ENCODE data around the gene NOSIP. TPM values are rescaled to one million over a fixed set of nuclear protein-coding genes. Genes with fewer than 3 reads are reported as not detected.

NOSIP gene
- total RNA-seq, 1 donor from 2014 or later = 41.7 TPM

DNA sequence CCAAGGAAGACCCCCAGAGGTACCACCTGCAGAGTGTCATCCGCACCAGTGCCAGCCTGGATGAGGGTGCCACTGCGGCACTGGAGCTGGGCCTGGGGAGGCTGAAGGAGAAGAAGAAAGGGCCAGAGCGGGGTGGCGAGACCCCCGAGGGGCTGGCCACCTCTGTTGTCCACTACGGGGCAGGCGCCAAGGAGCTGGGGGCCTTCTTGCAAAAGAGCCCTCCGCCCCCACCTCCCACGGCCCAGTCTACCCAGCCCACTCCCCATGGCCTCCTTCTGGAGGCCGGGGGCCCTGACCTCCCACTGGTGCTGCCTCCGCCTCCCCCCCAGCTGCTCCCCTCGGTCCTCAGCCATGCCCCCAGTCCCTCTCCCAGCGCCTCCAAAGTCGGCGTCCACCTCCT, 16.1 kb upstream of the NOSIP start:
- no peak for ATAC-seq
- no peak for DNase-seq (ENCODE audit: low spot score)
- intact Hi-C loops (cut with DNase I) = no loop called here

DNA sequence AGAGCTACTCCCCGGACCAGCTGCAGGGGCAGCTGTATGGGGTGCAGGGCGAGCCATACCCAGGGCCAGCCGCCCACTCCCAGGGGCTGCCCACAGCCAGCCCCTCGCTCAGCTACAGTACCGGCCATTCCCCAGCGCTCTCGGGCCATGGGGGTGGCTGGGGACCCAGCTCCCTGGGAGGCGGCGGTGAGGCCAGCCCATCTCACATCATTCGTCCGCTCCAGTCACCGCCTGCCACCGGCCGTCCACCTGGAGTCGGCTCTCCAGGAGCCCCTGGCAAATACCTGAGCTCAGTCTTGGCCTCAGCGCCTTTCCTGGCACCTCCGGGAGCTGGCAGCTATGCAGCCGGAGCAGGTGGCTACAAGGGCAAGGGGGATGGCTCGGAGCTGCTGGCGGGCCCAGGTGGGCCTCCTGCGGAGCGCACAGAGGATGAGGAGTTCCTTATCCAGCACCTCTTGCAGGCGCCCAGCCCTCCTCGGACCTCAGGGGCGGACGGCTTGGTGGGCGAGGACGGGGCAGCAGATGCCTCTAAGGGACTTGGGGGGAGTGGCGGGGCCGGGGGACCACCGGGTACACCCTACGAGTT, 15.6 kb upstream of the NOSIP start:
- ATAC-seq = no peak
- intact Hi-C loops (cut with DNase I) = no loop called here
- no peak for DNase-seq (ENCODE audit: low spot score)

DNA sequence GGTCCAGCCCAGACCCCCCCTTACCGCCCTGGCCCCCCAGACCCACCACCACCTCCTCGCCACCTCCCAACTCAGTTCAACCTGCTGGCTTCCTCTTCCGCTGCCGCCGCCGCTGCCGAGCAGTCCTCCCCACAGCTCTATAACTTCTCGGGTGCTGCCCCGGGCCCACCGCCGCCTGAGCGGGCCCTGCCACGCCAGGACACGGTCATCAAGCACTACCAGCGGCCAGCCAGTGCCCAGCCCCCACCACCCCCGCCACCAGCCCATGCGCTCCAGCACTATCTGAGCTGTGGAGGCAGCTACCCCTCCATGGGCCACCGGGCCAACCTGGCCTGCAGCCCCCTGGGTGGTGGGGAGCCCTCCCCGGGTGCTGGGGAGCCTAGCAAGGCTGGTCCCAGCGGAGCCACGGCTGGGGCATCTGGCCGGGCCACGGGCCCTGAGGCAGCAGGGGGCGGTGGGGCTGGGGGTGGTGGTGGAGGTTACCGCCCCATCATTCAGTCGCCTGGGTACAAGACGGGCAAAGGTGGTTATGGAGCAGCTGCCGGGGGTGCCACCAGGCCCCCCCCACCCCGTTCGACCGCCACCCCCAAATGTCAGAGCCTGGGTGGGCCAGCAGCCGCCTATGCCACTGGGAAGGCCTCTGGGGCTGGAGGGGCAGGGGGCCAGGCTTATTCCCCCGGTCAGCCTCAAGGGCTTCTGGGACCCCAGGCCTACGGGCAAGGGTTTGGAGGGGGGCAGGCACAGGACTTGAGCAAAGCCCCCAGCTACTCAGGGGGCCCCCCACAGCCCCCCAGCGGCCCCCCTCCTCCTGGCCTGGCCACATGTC, 14.8 kb upstream of the NOSIP start:
- intact Hi-C loops (cut with DNase I) = no loop called here
- DNase-seq (ENCODE audit: low spot score) (no peak), ATAC-seq (no peak)

DNA sequence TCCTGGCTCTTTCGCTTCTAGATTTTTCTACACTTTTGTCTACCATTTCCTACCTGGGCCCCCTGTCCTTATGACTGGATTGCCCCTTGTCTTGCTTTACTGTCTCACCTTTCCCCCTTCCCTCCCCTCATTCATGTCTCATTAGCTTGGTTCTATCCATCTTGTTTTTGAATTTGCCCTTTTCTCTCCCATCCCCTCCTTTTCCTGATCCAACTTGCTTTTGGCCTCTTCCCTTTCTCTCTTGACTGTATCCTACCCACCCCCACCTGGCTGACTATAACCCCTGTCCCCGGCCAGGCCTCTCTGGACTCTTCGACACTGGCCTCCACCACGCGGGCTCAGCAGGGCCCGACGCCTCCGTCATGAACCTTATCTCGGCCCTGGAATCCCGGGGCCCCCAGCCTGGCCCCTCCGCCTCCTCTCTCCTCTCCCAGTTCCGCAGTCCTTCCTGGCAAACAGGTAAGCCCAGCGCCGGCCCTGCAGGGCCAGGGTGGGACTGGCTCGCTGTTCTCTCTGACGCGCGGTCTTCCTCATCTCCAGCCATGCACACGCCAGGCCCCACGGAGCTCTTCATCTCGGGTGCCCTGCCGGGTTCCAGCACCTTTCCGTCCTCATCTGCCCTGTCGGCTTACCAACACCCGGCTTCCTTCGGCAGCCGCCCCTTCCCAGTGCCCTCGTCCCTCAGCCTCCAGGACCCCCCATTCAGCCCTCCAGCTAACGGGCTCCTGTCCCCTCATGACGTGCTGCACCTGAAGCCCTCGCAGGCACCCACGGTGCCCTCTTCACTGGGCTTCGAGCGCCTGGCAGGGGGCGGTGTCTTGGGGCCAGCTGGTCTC, 14.0 kb upstream of the NOSIP start:
- no peak for ATAC-seq
- no peak for DNase-seq (ENCODE audit: low spot score)
- intact Hi-C loops (cut with DNase I) = no loop called here

DNA sequence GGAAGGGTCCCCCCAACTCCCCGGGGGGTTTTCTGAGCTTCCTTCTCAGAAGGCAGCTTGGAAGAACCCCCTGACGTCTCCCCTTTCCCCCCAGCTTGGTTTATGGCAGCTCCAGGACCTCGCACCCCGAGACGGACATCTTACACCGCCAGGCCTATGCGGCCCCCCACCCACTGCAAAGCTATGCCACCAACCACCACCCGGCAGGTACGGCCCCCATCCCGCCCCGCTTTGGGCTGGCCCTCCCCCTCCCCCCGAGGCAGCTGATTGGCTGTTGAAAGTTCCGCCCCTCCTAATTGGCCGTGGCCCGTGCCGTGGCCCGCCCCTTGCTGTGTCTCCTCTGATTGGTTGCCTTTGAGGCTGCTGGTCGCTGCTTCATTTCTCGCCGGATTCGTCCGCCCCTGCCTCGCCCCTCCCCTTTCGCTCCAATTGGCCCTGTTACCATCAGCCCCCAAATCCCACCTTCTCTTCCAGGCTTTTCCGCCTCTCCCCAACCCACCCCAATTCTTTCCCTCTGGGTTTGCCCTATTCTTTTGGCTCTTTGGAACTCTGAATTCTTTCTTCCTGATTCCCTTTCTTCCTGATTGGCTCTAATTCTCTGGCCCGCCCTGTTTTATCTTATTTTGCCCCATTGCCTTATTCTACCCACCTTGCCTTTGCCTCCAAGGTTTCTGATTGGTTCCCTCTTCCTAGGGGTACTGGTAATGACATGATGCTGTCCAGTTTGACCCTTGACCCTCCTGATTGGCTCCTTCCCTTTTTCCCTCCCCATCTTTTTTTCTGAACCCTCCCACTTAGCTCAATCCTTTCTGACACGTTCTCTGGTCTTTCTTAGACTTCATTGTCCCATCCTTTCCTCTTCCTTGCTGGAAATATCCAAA, 13.1 kb upstream of the NOSIP start:
- ATAC-seq (peak; percentile 85), DNase-seq (ENCODE audit: low spot score) (peak; percentile 96)
- intact Hi-C loops (cut with DNase I) = no loop called here

DNA sequence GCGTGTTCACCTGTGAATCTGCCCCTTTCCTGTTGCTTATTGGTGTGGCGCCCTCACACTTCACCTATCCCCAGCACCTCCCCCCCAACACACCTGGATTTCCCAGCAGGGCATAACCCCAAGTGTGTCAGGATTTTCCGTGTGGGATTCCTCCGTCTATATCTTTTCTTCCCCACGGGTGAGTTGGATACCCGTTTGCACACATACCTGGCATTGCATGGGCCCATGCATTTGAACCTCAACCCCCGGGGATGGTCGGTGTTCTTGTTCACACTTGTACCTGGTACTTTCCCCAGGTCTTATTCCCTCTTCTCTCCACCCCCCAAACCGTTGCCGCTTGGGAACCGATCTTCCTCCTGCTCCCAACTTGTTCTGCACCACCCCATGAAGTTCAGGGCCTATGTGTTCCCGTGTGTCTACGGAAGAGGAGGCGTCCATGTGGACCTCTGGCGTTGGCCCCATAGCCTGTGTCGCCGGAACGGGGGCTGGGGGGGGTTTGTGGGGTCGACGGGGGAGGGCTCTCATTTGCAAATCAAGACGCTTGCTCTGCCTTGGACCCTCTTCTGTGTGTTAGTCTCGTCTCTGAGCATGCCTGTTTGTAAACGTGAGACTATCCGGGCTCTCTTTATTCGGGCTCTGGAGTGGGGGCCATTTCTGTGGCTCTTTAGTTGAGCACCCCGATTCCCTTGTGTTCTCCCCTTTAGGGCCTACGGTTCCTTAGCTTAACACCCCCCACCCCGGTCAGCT, 12.3 kb upstream of the NOSIP start:
- ATAC-seq (no peak), DNase-seq (ENCODE audit: low spot score) (no peak)
- intact Hi-C loops (cut with DNase I) = no loop called here

DNA sequence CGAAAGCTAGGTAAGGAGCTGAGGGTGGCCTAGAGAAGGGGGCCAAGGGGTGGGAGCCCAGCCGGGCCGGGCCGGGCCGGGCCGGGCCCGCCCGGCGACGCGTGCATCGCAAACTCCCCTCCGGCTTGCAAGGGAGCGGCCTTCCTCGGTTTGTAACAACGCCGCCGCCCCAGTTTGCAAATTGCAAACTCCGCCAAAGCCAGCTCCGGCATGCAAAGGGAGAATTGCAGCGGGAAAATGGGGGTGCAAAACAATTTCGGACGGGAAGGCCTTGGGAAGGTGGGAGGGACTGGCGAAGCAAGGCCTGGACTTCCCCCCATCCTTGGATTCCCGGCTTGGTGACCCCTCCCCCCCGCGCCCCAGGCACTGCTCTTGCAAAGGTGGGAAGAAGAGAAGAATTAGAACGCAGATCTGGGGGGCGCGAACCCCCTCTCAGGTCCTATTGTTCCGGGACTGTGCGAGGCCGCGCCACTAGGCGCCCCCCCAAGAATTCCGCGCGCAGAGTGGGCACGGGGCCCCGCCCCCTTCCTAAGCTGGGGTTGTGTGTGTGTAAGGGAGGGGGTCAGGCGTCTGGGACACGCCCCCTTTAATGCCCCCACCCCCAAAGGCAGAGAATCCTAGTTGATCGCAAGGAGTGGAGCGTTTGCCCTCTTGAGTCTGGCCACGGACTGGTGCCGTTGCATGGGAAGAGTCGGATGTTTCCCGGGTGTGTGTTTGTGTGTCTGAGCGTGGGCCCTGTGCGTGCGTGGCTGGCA, 11.6 kb upstream of the NOSIP start:
- DNase-seq (ENCODE audit: low spot score) (peak; percentile 73), ATAC-seq (no peak)
- intact Hi-C loops (cut with DNase I) = no loop called here

DNA sequence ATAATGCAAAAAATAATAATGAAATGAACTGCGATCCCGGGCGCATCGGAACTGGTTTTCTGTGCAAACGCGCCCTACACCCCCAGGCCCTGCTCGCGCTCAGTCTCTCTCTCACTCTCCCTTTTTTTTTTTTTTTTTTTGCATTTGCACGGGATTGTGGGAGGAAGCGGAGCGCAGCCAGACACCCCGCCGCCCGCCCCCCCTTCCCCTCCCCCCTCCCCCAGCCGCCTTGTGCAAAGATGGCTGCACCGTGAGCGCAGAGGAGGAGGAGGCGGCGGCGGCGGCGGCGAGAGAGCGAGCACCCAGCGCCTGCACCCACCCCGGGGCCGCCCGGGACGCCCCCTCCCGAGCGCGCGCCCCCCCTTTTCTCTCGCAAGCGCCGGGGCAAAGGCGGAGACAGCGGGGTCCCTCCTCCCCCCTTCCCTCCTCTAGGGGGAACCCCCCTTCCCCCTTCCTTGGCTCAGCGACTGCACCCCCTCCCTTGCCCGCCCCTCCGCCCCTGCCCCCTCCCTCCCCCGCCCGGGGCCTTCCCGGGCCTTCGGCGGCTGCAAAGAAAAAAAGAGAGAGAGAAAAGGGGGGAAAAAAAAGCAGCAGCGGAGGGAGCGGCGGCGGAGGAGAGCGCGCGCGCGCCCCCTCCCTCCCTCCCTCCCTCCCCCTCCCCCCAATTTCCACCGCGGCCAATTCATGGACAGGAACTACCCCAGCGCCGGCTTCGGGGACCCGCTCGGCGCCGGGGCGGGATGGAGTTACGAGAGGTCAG, 10.8 kb upstream of the NOSIP start, which contains the start of gene PRR12:
PRR12 (plus strand) TSS at position 212 of the 760 bp plus-strand sequence; CDS start at position 685, 473 bp downstream.
- intact Hi-C loops (cut with DNase I) = no loop called here

DNA sequence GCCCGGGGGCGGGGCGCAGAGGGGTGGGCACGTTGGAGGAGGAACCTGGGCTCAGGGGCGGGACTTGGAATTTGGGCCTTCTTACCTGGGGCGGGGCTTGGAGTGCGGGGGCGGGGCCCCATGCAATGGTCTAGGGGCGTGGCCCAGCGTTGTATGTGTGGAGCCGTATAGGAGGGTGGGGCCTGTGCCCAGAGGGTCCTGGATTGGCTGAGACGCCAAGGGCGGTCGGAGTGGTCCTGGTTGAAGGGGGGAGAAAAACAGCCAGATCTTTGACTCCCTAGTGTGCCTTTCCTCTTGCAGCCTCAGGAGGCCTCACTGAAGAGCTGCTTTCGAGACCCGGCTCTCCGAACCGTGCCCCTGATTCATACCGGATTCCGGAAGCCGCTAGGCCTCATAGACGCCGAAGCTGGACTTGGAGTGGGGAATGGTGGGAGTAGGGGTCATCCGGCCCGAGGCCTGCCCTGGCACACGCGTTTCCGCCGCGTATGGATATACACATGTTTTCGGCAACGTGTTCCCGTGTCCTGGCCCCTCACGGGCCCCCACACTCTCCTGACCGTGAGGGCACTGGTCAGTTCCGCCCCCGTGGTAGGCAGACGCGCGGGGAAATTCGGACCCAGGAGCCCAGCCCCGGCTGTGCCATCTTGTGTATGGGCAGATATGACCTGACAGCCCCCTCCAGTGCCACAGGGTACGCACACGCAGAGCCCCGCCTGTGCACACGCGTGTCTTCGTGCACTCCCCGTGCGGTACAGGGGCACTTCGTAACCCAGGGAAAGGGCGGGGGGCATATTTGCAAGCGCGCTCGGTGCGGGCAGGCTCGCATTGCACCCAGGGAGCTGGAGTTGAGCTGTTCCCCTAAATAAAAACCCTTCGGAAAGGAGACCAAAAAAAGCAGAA, 10.0 kb upstream of the NOSIP start:
- ATAC-seq = peak; percentile 86
- intact Hi-C loops (cut with DNase I) = no loop called here
- DNase-seq (ENCODE audit: low spot score) = peak; percentile 94

More for the DNA sequence above, 10.8 kb upstream of the NOSIP start, which contains the start of gene PRR12:
- ATAC-seq (peak; percentile 71), DNase-seq (ENCODE audit: low spot score) (peak; percentile 82)

DNA sequence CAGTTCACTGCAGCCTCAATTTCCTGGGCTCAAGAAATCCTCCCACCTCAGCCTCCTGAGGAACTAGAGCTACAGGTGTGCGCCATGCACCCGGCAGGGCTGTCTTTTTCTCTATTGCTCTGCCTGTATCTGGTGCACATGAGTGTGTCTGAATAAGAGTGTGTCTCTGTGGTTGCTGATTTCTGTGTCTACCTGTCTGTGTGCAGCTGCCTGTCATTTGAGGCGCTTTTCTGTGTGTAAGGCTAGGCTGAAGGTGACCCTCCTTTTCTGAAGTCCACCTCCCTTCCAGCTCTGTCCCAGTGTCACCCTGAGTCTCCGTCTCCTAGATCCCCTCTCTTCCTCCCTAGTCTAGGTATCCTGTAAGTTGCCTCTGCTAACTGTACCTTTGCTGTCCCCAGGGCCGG, 9.1 kb upstream of the NOSIP start:
- ATAC-seq = no peak
- DNase-seq (ENCODE audit: low spot score) = no peak
- intact Hi-C loops (cut with DNase I) = loop anchor here (10.0 kb wide), 1 partner anchor 85 kb away; the partner anchor contains the start of gene PRMT1

DNA sequence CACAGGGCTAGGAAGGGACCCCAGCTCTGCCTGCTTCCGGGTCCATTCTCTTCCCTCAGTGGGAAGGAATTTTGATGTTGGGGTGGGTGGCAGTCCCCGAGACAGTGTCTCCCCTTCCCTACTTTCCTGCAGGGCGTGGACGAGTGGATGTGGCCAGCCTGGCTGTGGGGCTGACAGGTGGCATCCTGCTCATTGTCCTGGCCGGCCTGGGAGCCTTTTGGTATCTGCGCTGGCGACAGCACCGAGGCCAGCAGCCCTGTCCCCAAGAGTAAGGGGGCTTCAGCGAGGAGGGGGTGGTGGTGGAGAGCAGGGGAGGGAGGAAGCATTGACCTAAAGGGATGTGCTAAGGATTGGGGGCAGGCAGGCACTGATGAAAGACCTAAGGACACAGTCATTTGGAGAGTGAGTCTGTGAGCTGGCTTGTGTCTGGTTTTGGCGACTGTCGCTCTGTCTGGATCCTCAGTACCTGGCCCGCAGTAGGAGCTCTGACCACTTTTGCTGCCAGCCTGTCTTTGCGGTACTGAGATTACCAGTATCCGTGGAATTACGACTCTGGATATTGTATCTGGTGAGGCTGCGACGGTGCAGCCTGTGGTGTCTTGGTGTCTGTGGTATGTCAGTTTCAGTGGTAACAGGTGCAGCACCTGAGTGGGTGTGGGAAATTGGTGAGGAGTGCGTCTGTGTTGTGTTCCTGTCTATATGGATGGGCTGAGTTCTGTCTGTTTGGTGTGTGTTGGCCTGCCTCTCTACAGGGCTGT, 8.2 kb upstream of the NOSIP start:
- intact Hi-C loops (cut with DNase I) = loop anchor here (10.0 kb wide), 1 partner anchor 86 kb away; the partner anchor contains the start of gene PRMT1
- DNase-seq (ENCODE audit: low spot score) (no peak), ATAC-seq (no peak)

DNA sequence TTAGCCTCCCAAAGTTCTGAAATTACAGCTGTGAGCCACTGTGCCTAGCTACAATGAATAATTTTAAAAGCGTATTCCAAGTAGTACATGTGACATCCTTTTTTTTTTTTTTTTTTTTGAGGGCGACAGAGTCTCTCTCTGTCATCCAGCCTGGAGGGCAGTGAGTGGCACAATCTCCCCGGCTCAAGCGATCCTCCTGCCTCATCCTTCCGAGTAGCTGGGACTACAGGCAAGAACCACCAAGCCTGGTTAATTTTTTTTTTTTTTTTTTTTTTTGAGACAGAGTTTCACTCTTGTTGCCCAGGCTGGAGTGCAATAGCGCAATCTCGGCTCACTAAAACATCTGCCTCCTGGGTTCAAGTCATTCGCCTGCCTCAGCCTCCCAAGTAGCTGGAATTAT, 6.9 kb upstream of the NOSIP start:
- no peak for DNase-seq (ENCODE audit: low spot score)
- no peak for ATAC-seq
- intact Hi-C loops (cut with DNase I) = loop anchor here (10.0 kb wide), 1 partner anchor 88 kb away; the partner anchor contains the start of gene PRMT1

DNA sequence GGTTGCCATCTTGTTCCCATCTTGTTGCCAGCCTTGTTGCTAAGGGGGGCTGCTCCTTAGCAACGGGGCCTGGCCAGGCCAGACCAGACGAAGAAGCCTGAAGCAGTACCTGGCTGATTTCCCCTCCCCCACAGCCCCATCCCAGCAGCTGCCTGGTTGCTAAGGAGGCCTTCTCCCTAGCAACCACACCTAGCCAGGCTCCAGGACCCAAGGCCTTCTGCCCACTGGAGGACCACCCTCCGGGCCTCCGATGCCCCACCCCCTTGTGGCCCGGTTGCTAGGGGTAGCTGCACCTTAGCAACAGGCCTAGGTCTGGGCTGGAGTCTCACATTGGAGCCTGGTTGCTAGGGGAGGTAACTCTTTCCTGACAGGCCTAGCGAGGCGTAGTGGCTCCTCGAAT, 4.7 kb upstream of the NOSIP start:
- ATAC-seq (no peak), DNase-seq (ENCODE audit: low spot score) (no peak)
- intact Hi-C loops (cut with DNase I) = loop anchor here (10.0 kb wide), 1 partner anchor 90 kb away; the partner anchor contains the start of gene PRMT1

DNA sequence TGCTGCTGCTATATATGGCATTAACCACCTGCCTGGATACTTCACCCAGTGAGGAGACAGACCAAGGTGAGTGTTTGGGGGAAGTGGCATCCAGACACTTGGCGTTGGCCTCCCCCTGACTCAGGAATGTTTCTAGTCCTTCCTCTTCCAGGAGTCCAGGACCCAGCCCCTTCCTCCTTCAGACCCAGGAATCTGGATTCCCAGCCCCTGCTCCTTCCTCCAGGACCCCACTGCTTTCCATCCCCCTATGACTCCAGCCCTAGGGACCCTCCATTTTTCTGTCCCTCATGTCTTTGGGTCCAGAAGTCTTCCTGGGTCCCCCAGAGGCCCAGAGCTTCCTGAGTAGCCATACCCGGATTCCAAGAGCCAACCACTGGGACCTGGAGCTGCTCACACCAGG, 2.9 kb upstream of the NOSIP start:
- no peak for DNase-seq (ENCODE audit: low spot score)
- ATAC-seq = no peak
- intact Hi-C loops (cut with DNase I) = loop anchor here (10.0 kb wide), 1 partner anchor 92 kb away; the partner anchor contains the start of gene PRMT1

Measured in sciatic nerve (tissue), 2 donors.